ENCODE results near the gene JCAD.

GRCh38 chr10:30055226-30055662 lies 4.1 kb downstream of the JCAD start:
- TF ChIP-seq POLR2A (IDR thresholded peaks at IDR 0.05), result no peak
- no peak for TF ChIP-seq CTCF (IDR thresholded peaks at IDR 0.05)
